ENCODE data around the gene GNAQ. TPM values are rescaled to one million over a fixed set of nuclear protein-coding genes. Genes with fewer than 3 reads are reported as not detected.

GNAQ gene
- total RNA-seq, 1 experiment from 2014 or later = 0.51 TPM

DNA sequence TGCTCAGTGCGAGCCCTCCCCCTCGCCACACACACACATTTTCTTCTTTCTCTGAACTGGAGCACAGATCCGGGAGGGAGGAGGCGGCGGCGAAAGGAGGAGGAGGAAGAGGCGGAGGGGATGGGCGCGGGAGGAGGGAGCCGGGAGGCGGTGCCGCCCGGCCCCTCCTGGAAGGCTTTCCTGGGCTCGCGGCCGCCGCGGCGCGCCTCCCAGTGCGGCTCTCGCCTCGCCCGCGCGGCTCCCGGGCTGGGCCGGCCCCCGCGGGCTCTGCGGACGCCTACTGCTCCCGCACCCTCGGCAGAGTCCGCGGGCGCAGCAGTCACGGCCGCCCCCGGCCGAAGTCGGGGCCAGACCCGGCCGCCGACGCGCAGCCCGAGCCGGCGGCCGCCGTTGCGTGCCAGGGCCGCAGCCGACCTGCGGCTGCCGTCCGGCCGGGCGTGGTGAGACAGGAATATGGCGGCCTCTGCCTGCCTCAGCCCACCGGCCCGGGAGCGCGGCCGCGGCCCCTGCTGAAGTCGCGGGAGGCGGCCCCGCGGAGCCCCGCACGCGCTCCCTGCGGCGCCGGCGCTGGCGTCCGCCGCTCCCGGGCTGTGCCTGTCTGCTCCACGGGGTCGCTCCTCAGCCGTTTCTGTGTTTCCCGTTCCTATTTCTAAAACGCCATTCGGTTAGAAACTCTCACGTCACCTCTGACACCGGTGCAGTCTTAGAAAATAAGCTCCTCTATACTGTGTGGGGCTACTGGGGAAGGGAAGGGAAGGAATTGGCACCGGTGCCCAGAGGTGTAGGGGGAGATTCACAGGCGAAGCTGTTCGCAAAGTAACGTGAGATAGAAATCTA is 500 bp upstream of the GNAQ start:
- Histone ChIP-seq H2AFZ (ENCODE audit: low read length) (no peak overlapping the region), H3K4me2 (ENCODE audit: low read length) (peak overlapping the region; percentile 71), H3K9me3 (ENCODE audit: low read length) (no peaks in the 10 kb centered on the region), H3K9me2 (replicated peaks; ENCODE audit: low read length) (no peaks in the 10 kb centered on the region), H3K4me1 (ENCODE audit: insufficient read depth, low read length) (peaks cover 9% of the 10 kb centered on the region; the same call in 1 of the 2 replicates), H3K9ac (ENCODE audit: low read length) (peak overlapping the region; percentile 45; the same call in 1 of the 2 replicates), H3K4me3 (ENCODE audit: low read length) (peak overlapping the region; percentile 65), H3K79me2 (ENCODE audit: low read length) (peaks cover 12% of the 10 kb centered on the region), H4K20me1 (ENCODE audit: low read length) (no peaks in the 10 kb centered on the region), H3F3A (ENCODE audit: low read length, unreplicated experiment) (no peaks in the 10 kb centered on the region), H3K27me3 (ENCODE audit: low read length) (peaks cover 5% of the 10 kb centered on the region; the same call in 1 of the 2 replicates), H3K36me3 (ENCODE audit: low read depth, low read length) (no peaks in the 10 kb centered on the region), H3K27ac (ENCODE audit: low read length) (no peak overlapping the region)
- CTCF ChIA-PET = no interaction called here
- POLR2A ChIA-PET (ENCODE audit: unreplicated experiment) = interaction anchor here (0.7 kb wide), 1 partner anchor 9 kb away, joined by 4 read pairs; no protein-coding TSS in a partner anchor
- TF ChIP-seq, protein P1, sequence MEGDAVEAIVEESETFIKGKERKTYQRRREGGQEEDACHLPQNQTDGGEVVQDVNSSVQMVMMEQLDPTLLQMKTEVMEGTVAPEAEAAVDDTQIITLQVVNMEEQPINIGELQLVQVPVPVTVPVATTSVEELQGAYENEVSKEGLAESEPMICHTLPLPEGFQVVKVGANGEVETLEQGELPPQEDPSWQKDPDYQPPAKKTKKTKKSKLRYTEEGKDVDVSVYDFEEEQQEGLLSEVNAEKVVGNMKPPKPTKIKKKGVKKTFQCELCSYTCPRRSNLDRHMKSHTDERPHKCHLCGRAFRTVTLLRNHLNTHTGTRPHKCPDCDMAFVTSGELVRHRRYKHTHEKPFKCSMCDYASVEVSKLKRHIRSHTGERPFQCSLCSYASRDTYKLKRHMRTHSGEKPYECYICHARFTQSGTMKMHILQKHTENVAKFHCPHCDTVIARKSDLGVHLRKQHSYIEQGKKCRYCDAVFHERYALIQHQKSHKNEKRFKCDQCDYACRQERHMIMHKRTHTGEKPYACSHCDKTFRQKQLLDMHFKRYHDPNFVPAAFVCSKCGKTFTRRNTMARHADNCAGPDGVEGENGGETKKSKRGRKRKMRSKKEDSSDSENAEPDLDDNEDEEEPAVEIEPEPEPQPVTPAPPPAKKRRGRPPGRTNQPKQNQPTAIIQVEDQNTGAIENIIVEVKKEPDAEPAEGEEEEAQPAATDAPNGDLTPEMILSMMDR (conservative IDR thresholded peaks at IDR 0.05; ENCODE audit: low read depth, low read length) = no peak
- TF ChIP-seq EZH2phosphoT487 (IDR thresholded peaks at IDR 0.05; ENCODE audit: borderline replicate concordance, low read length) (no peak), EZH2 (IDR thresholded peaks at IDR 0.05; ENCODE audit: low read length, unreplicated experiment) (no peak)
- ATAC-seq (peak; percentile 74), DNase-seq (peak; percentile 80)
- intact Hi-C loops (cut with micrococcal nuclease) = loop anchor here (10.0 kb wide), 1 partner anchor 183 kb away; no protein-coding TSS in a partner anchor
- BruUV-seq (replicated peaks) = no TSS peak

DNA sequence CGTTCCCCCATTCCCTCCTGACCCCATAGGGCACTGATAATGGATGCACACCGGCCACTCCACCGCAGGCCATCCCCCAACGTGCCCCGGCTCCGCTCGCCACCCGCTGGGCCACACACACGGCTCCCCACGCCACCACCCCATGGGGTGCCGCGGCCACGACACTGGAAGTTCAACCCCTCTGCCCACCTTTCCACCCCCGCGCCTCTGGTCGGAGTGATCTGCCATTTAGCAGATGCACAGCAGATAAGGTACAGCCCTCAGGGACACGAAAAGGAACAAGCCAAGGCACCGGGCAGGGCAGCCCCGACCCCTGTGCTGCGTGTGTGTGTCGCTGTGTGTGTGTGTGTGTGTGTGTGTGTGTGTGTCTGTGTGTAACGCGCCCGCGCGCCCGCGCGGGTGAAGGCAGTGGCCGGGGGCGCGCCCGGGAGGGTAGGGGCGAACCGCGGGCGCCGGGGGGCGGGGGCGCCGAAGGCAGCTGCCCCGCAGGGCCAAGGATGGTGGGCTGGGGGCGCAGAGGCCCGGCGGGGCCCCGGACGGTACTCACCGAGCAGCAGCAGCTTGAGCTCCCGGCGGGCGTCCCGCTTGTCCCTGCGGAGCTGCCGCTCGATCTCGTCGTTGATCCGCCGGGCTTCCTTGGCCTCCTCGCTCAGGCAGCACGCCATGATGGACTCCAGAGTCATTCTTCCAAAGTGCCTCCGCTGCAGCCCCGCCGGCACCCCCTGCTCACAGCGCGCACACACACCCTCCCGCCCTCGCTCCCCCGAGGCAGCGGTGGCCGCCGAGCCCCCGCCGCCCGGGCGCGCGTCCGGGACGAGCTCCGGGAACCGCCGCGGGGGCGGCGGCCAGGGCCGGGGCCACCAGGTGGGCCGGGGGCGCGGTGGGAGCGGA is 813 bp downstream of the GNAQ start:
- DNase-seq (no peak), ATAC-seq (peak; percentile 16)
- no TSS peak for BruUV-seq (replicated peaks)
- peak overlapping the region; percentile 86 for H3K4me3 ChIP-seq (ENCODE audit: low read length)
- CTCF ChIA-PET = interaction anchor here (0.7 kb wide), 1 partner anchor 834 kb away, joined by 3 read pairs; no protein-coding TSS in a partner anchor
- H3K4me1 ChIP-seq (ENCODE audit: insufficient read depth, low read length) = peaks cover 9% of the 10 kb centered on the region; the same call in 1 of the 2 replicates
- H3K36me3 ChIP-seq (ENCODE audit: low read depth, low read length) = no peaks in the 10 kb centered on the region
- no peak overlapping the region for H3K27ac ChIP-seq (ENCODE audit: low read length)
- no peaks in the 10 kb centered on the region for H4K20me1 ChIP-seq (ENCODE audit: low read length)
- POLR2A ChIA-PET (ENCODE audit: unreplicated experiment) = no interaction called here
- intact Hi-C loops (cut with micrococcal nuclease) = loop anchor here (10.0 kb wide), 1 partner anchor 184 kb away; no protein-coding TSS in a partner anchor
- no peaks in the 10 kb centered on the region for H3K9me2 ChIP-seq (replicated peaks; ENCODE audit: low read length)
- H3K9me3 ChIP-seq (ENCODE audit: low read length) = no peaks in the 10 kb centered on the region
- H3K4me2 ChIP-seq (ENCODE audit: low read length) = peak overlapping the region; percentile 96
- TF ChIP-seq EZH2 (IDR thresholded peaks at IDR 0.05; ENCODE audit: low read length, unreplicated experiment) (no peak), EZH2phosphoT487 (IDR thresholded peaks at IDR 0.05; ENCODE audit: borderline replicate concordance, low read length) (no peak)
- TF ChIP-seq, protein P1 (conservative IDR thresholded peaks at IDR 0.05; ENCODE audit: low read depth, low read length) = no peak
- H3K9ac ChIP-seq (ENCODE audit: low read length) = peak overlapping the region; percentile 60
- H3K27me3 ChIP-seq (ENCODE audit: low read length) = peaks cover 5% of the 10 kb centered on the region; the same call in 1 of the 2 replicates
- H2AFZ ChIP-seq (ENCODE audit: low read length) = peak overlapping the region; percentile 77
- H3F3A ChIP-seq (ENCODE audit: low read length, unreplicated experiment) = no peaks in the 10 kb centered on the region
- H3K79me2 ChIP-seq (ENCODE audit: low read length) = peaks cover 12% of the 10 kb centered on the region
